GM18517 (cell line): Measurements from ENCODE around the gene CARF.

Source experiments
- ATAC-seq: cut with Tn5 transposase; IDR thresholded peaks from one replicate; pipeline ENCODE4 v1.9.1; 2021; ENCODE audit warnings: mild to moderate bottlenecking, moderate library complexity; ENCODE audit not compliant: unreplicated experiment

CARF gene

DNA sequence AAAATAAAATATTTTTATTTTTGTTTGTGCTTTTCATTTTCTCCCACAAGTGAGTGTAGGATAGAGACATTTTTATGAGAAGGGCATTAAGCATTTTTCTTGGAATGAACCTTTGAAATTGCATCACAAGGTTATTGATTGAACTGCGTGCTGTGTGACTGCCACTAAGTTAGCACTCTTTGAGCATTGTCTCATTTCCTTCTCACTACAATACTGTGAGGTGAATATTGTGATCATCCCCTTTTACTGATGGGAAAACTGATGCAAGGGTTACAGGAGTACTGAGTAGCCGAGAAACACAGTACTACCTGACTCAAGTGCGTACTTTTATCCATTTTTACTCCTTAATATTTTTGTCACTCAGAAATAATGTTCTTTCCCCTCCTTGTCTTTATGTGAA, 104.6 kb downstream of the CARF start:
- no peak for ATAC-seq

GRCh38 chr2:203018181-203018580, 106.1 kb downstream of the CARF start:
- no peak for ATAC-seq

- no peak for ATAC-seq
Observed at GRCh38 chr2:203019142-203019541, 107.1 kb downstream of the CARF start.

GRCh38 chr2:203021991-203022390, 109.9 kb downstream of the CARF start:
- ATAC-seq, result no peak

DNA sequence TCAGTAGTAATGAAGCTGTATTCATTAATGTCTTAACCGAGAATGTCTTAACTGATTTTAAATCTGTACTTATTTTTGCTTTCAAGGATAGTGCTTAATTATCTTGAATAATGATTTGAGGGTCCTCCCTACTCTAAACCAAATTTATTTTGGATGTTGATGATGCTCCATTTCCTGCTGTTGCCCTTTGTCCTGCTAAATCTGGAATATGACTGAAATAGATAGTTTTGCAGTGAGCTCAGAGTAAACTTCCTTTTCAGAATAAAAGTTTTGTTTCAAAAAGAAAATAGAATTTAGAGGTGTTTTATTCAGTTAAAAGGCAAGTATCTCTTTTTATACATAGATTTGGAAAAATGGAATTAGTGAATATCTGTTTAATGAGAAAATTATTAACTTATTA, 110.7 kb downstream of the CARF start:
- no peak for ATAC-seq

- ATAC-seq, result no peak
Observed at GRCh38 chr2:203025592-203025991, 113.5 kb downstream of the CARF start.

DNA sequence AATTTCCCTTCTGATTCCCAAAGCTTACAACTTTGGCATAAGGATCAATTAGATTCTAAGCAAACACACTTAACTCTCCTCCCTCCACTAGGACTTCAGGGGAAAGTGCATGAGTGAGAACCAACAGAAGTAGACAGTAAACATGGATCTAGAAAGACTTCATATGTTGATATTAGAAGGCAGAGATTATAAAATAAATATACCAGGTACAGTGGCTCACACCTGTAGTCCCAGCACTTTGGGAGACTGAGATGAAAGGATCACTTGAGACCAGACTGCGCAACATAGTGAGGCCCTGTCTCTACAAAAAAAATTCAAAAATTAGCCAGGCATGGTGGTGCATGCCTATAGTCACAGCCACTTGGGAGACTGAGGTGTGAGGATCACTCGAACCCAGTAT, 118.5 kb downstream of the CARF start:
- ATAC-seq, result no peak

DNA sequence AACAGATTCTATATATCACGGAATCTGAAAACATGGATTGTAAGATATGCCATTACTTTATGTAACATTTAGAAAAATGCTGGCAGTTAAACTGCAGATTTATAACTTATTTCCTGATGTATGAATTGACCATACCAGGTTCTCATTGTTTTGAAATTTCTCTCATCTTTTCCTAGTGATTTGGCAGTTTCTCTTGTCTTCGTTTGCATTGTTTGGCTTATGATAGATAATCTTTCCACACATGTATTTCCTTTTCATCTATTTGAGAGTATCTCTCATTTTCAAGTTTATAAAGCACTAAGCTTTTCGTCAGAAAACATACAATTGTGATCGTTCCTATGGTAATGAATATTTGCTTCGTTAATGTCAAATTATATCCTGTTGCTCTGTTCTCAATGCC, 118.9 kb downstream of the CARF start:
- ATAC-seq, result no peak

GRCh38 chr2:203033395-203033794, 121.3 kb downstream of the CARF start:
- ATAC-seq, result no peak

- ATAC-seq, result no peak
Observed at GRCh38 chr2:203035879-203036470, 123.9 kb downstream of the CARF start.
